Stimulated activated CD8-positive, alpha-beta memory T cell treated with anti-CD3 and anti-CD28 coated beads, Interleukin-15, amount 100 ng/mL, for 4 hours (primary cell): ENCODE data around the gene LAMB4.

Source experiments
- DNase-seq, 2 donors: peaks; one replicate each; pipeline ENCODE4 v3.0.0-alpha.2; 2020; ENCODE audit warnings: low read depth in 2 of 2

LAMB4 gene

DNA sequence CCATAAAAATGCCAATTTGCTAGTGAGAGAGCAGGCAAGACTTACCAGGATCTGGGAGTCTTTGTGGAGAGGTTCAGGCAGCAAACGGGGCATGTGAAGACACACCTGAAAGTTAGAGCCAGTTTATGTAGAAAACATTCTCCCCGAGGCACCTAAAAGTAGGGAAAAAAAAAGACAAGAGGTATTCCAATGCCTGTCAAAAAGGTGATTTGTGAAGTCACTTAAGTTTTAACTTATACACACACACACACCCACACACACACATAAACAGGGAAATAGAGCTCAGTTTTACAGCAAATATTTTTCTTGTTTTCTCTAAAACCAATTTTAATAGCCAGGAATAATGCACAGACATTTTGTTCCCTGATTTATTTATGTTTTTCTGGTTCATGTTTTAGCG is at the start of gene LAMB4:
Gene LAMB4 (minus strand): TSS at position 101 of the 400 bp plus-strand sequence. CDS start 7,197 bp downstream, outside the sequence.
- DNase-seq: no peak

DNA sequence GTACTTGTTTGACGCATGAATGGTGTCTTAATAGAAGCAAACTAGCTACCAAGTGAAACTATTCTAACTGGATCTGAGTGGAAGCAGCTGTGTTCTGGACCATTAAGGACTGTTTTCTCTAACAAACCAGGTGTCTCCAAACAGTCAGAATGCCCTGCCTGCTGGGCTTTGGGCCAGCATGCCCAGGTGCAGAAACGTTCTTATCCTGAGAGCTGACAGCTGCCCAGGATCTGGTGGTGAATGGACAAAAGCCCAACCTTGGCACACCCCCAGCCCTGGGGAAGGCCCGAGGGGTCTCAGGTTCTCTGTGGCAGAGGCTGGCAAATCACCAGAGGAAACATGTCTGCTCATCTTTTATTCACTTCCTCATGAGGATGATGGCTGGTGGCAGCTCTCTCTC is 48.2 kb upstream of the LAMB4 start:
- no peak for DNase-seq

GRCh38 chr7:108171164-108171563 is 41.0 kb upstream of the LAMB4 start:
- DNase-seq: no peak

DNA sequence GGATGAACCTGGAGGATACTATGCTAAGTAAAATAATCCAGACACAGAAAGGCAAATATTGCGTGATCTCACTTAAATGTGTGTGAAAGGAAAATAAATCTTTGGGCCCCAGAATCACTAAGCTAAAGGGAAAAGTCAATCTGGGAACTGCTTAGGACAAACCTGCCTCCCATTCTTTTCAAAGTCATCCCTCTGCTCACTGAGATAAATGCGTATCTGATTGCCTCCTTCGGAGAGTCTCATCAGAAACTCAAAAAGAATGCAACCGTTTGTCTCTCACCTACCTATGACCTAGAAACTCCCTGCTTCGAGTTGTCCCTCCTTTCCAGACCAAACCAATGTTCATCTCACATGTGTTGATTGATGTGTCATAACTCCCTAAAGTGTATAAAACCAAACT is 40.1 kb upstream of the LAMB4 start:
- DNase-seq: no peak

- no peak for DNase-seq
Observed at GRCh38 chr7:108167460-108167859, 37.3 kb upstream of the LAMB4 start.

DNA sequence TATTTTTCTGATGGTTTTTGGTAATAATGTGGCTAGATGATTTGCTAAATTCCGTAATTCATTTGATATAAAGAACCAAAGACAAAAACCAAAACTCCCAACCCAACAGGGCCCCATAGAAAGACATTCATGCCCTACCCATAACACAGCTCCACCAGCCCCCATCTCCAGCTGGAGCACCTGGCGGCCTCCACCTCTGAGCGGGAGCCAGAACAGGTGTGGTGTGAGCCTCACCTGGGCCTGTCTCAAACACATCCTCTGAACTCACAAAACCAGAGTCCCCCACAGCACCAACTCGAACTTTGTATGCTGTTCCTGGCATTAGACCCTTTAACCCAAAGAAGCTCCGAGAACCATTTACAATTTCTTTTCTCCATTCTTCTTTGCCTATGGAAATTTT is 36.5 kb upstream of the LAMB4 start:
- DNase-seq: no peak

GRCh38 chr7:108165723-108166122 is 35.6 kb upstream of the LAMB4 start:
- DNase-seq: no peak

DNA sequence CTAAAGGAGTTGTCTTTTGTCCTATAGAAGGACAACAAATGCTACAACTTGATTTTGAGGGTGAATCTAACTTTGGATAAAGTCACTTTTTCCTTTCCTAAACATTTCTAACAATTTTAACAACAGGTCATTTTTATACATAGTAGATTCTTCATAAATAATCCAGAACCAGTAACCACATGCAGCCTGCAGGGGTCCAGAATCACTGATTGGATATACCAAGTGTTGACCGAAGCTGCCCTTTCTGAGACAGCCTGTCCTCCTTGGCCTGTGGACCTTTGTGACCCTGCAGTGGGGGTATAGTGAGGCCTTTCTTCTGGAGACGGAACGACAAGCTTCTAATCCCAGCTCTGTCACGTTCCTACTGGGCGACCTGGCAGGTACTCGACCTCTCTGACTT is 34.8 kb upstream of the LAMB4 start:
- no peak for DNase-seq

GRCh38 chr7:108164342-108164741 is 34.2 kb upstream of the LAMB4 start:
- DNase-seq: no peak

DNA sequence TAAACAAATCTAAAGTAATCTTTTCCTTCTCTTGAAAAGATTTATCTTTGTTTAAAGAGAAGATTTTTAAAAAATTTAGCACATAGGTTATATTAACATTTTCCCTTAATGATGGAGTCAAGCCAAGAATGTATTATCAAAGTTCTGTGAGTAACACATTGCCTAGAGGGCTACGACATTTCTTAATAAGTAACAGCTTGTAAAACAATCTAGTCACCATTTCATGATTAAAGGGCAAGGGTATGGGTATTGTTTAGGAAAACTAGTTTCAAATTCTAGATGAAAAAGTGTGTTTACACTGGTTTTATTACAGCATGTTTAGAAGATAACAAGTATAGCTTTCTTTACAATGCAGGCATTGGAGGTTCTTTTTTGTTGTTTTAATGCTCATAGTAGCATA is 28.6 kb upstream of the LAMB4 start:
- DNase-seq: no peak

DNA sequence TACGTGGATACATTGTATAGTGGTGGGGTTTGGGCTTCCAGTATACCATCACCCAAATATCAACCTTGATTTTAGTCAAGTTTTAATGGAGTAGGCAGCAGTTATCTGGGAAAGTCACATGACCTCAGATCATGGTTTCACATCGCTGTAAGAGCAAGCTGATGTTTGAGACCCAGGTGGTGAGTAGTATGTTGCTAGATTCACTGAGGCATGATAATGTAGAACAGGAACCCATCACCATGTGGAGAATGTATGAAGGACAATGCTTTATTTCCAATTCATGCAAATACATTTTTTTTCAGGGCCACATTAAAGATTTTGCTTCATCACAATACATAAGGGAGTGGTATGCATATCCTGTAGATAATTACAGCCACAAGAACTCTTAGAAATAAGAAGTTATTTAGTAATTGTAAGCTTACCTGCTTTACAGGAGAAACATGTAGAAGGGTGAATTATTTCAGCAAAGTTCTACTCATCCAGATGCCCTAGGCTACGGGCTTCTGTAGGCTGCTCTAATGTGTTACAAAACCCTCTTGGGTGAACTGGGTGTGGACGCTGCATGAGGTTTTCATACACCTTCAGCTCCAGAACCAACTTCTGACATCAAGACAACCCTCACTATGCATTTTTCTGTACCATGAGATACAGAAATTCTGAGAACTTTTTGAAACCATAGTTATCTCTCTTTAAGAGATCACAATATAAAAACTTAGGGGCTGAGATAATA is 27.6 kb upstream of the LAMB4 start:
- DNase-seq: no peak

DNA sequence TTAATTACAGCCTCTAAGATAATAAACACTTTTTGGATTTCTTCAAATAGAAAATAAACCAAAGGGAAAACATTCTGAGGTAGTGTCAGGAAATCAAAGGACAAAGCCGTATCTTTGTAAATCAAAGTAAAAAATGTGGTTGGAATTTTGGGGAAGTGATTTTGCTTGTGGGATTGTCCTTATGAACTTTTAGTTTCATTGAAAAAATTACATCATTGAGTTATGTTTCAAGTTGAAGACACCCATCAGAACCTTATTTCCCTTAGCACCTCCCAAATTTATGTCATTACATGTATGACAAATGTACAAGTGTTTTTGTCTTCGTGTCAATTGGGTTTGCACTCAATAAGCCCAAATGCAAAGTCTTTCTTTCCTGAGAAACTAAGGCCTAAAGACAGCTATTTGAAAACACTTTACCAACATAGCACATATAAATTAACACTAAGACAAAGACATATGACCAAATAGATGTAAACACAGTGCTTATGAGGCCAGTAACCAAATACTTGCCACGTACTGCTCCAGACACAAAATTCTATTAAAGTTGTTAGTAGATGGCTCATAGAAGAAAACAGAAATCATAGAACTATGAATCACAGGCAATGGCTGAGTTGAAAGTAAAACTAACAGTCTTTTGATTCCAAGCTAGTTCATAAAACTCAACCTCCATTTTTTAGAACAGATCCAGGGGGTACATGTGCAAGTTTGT is 26.9 kb upstream of the LAMB4 start:
- DNase-seq: no peak

GRCh38 chr7:108152198-108152597 is 22.0 kb upstream of the LAMB4 start:
- no peak for DNase-seq

GRCh38 chr7:108149908-108150307 is 19.7 kb upstream of the LAMB4 start:
- no peak for DNase-seq

DNA sequence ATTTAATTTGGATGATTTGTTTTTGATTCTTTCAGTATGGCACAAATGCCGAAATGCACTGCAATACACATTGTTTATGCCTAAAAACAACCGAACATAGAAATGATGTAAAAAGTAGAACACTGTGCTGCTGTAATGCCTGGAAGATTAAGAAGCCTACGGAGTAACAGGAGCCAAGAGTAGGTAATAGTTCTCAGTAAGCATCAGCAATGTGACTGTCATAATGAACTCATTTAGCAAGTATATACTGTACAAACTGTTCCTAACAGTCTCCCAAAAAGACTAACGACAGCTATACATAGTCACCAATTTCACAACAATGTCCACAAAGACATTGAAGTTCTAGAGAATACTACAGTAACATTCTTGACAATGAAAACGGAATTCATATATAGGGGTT is 19.0 kb upstream of the LAMB4 start:
- no peak for DNase-seq

DNA sequence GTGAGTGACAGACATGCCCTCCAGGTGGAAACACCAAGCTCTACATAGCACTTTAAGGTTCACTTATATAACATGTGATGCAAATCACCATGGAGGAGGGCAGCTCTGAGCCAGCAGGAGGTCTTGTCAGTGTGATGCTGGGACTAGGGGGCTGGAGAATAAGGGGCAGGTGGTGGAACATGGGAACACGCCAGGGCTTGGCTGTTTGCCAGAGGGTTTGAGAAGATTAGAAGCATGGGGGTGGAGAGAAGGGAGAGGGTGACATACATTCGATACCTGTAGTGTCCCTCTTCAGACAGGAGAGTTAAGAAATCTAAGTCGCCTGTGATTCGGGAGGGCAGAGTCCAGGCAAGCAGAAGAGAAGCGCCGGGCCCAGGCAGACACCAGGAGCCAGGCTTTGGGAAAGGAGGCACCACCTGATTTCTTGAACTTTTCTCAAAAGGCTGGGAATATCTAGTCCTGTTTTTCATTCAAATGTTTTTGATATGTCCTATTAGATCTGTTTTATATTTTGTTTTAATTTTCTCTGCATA is 16.9 kb upstream of the LAMB4 start:
- DNase-seq: no peak

GRCh38 chr7:108146070-108146842 is 16.1 kb upstream of the LAMB4 start:
- no peak for DNase-seq

GRCh38 chr7:108145401-108145800 is 15.2 kb upstream of the LAMB4 start:
- DNase-seq: no peak

DNA sequence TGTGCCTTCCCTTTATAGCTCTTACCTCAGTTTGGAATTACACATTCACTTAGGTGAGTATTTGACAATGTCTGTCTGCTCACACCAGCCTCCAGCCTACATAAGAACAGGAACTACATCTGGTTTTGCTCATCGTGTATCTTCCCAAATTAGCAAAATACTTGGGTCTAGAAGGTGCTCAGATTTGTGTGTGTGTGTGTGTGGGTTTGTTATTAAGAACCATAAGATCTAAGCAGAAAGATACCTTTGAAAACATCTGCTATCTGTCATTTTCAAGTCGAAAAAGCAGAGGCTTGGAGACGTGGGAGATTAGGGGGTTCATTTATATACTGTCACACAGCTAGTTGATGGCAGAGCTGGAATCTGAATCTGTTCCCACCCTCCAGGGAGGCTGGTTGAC is 14.8 kb upstream of the LAMB4 start:
- DNase-seq: no peak

DNA sequence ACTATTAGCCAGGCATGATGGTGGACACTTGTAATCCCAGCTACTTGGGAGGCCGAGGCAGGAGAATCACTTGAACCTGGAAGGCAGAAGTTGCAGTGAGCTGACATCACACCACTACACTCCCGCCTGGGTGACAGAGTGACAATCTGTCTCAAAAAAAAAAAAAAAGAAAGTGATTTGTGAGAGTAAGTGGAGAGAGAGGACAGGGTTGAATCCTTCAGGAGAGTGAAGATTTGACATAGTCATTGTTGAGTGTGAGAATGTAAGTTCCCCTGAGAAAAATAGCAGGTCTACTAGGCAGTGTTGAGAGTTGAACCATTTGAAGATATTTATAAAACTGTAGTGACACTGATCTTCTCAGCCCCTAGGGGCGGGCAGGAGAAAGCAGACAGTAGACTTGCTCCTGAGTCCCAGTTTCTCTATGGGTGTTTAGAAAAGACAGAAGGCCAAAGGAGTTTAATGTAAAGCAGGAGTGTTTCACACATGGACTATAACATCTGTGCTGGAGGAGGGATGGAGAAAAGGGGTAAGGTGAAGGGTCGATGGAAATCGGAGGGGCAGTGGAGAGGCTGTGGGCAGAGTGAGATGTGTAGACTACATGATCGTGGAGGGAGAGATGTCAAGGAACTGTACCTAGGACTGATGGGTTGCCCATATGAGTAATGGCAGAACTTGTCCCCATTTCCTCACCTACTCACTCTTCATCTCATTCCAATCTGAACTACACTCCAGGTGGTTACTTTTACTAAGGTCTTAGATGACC is 13.7 kb upstream of the LAMB4 start:
- DNase-seq: no peak

- no peak for DNase-seq
Observed at GRCh38 chr7:108142675-108143259, 12.6 kb upstream of the LAMB4 start.
